IMR-90 (cell line): ENCODE results near the gene FAM217B.

Experiments used
- MAFK ChIP-seq: IDR thresholded peaks from 2 replicates; pipeline ENCODE4 v1.6.1; 2012; ENCODE audit warnings: low read depth, low read length, improper control_type of control experiment
- RAD21 ChIP-seq: IDR thresholded peaks from 2 replicates; pipeline ENCODE4 v1.6.1; 2012; ENCODE audit warnings: low read length, improper control_type of control experiment
- TF ChIP-seq, protein P1 (sequence below): conservative IDR thresholded peaks from 2 replicates; pipeline ENCODE4 v1.5.1; 2012; ENCODE audit warnings: mild to moderate bottlenecking, low read depth, low read length, improper control_type of control experiment

DNA sequence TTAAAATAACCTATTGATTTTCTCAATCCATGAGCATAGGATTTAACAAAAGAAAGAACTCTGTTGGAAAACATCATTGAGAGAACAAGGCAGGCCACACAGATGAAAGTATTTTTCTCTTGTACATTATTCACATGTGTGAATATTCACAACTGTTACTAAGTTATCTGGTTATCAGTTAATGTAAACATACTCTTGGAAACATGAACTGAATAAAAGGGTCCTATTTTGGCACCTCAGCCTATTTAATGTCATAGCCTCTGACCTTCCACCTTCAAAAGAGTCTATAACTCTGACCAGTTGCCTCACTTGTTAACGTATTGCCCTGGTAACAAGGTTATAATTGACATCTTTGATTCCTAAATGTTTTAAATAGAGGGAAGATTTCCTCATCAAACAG is 14.8 kb upstream of the FAM217B start:
- TF ChIP-seq, protein P1, sequence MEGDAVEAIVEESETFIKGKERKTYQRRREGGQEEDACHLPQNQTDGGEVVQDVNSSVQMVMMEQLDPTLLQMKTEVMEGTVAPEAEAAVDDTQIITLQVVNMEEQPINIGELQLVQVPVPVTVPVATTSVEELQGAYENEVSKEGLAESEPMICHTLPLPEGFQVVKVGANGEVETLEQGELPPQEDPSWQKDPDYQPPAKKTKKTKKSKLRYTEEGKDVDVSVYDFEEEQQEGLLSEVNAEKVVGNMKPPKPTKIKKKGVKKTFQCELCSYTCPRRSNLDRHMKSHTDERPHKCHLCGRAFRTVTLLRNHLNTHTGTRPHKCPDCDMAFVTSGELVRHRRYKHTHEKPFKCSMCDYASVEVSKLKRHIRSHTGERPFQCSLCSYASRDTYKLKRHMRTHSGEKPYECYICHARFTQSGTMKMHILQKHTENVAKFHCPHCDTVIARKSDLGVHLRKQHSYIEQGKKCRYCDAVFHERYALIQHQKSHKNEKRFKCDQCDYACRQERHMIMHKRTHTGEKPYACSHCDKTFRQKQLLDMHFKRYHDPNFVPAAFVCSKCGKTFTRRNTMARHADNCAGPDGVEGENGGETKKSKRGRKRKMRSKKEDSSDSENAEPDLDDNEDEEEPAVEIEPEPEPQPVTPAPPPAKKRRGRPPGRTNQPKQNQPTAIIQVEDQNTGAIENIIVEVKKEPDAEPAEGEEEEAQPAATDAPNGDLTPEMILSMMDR, result no peak
- TF ChIP-seq RAD21 (no peak), MAFK (no peak)
